NCI-H2107 treated with DMSO at 0.1 percent for 48 hours (cell line): ENCODE results near the gene CEP152.
A peak's percentile ranks its signal among the peaks of the same experiment; 100 is the strongest.
"Not testable (repeated sequence)": the region's sequence is repeated elsewhere in the genome, so short reads cannot be mapped to it uniquely, and the experiment has no call there.

ENCODE experiments used
- DNase-seq: peaks from one replicate; lab custom pipeline; 2025; ENCODE audit not compliant: unreplicated experiment; lab: John Stamatoyannopoulos, UW

Gene CEP152

GRCh38 chr15:48805591-48805990, 5.3 kb downstream of the CEP152 start:
- no peak for DNase-seq

GRCh38 chr15:48803877-48804276, 7.0 kb downstream of the CEP152 start:
- no peak for DNase-seq

- DNase-seq, result no peak
These were observed 8.0 kb downstream of the CEP152 start for GRCh38 chr15:48802867-48803266.

DNA sequence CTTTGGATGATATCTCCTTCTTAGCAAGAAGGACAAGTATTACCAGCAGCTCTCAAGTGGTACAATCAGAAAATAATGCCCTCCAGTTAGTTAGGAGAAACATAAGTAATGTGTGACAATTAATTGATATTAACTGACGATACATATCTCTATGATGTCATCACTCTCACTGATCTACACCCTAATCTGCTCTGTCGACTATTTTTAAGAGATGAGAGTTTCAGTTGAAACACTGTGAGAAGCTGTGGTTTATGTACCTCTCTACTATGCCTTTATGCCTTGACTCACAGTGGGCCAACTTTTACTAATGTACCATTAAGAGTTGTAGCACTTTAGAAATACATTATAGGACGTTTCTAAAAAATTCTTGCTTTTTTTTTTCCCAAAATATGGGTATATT, 8.6 kb downstream of the CEP152 start:
- no peak for DNase-seq

GRCh38 chr15:48800811-48801455, 9.9 kb downstream of the CEP152 start:
- peak; percentile 47 for DNase-seq

DNA sequence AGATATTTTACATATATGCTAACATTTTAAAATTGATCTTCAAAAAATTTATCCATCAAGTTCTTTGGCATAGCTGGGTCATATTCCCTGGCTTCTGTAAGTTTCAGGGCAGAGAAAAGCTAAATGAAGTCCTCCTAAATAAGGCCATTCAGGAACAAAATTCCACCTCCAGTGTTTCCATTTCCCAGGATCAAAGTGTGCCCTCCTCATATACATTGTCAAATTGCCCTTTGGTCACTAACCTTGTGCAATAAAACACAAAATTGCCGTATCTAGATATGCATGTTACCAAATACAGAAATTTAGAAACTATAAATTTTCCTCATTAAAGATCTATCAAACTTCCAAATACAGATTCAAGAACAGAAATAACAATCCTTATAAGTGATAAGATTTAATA, 10.6 kb downstream of the CEP152 start:
- DNase-seq, result no peak

DNA sequence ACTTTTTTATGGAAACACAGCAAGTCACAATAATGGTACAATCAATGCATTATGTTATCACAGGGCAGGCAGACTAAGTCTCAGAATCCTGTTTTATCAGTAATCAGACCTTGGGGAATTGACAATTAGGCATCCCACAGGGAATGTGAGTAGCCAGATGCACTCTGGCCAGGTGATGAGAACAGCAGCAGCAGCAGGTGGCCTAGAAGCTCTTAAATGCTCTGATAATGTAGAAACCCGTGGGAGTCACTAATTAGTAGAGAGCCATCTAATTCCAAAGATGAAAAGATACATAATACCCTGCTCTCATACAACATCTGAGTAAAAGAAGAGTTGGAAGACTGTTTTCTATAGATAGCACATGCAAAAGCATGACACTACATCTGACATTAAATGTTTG, 12.6 kb downstream of the CEP152 start:
- DNase-seq, result peak; percentile 38

- DNase-seq, result no peak
These were observed 13.9 kb downstream of the CEP152 start for GRCh38 chr15:48796930-48797329.

DNA sequence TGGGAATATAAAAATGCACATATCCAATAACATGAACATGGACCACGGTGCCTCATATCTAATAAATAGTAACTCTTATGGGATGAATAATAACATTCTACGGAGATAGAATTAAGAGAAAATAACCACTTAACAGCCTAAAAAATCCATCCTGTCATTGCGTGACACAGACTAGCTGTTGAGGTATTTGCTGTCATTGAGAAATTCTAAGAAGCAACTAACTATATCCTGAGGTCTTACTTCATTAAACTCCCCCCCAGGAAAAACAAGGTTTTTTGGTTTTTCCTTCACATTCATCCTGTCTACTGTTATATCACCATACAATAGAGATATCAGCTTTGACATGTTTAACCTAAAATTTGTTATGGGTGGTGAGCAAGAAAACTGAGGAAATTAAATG, 14.3 kb downstream of the CEP152 start:
- no peak for DNase-seq

- DNase-seq, result no peak
These were observed 15.0 kb downstream of the CEP152 start for GRCh38 chr15:48795901-48796300.

- no peak for DNase-seq
These were observed 16.2 kb downstream of the CEP152 start for GRCh38 chr15:48794697-48795134.

- DNase-seq, result no peak
These were observed 18.5 kb downstream of the CEP152 start for GRCh38 chr15:48792408-48792807.

GRCh38 chr15:48790466-48791115, 20.3 kb downstream of the CEP152 start:
- not testable (repeated sequence) for DNase-seq

GRCh38 chr15:48785712-48786111, 25.2 kb downstream of the CEP152 start:
- DNase-seq, result no peak

DNA sequence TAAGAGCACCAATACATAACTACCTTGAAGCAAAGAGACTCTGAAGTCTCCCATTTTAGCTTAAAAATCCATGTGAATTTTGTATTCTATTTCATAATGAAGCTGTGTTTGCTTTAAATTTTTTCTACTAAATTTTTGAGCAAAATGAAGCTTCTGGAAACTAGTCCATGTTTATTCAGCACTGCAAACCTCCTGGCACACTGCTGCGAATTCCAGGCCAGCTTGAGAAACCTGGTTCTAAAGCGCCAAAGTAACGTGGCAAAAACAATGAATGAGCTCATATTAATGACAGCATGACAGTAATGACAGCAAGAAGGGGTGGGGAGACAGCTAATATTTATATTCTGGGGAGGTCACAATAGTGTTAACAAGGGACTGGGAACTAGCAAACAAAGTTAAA, 25.7 kb downstream of the CEP152 start:
- no peak for DNase-seq

GRCh38 chr15:48784756-48785155, 26.1 kb downstream of the CEP152 start:
- DNase-seq, result no peak

DNA sequence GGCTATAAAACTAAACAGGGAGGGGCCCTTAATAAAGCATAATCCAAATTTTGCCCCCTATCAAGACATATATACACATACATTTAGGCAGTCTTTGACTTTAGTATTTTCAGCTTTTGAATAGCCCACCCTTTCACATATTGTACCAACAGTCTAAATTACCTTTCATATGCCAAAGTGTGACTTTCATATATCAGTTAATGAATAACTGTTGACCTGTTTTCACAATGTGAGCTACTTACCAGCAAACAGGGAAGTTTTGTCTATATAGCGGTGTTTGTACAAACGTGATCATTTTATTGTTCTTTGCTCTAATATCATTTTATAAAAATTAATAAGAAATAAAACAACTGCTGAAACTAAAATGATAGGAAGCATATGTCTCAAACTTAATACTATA, 28.0 kb downstream of the CEP152 start:
- DNase-seq, result no peak

DNA sequence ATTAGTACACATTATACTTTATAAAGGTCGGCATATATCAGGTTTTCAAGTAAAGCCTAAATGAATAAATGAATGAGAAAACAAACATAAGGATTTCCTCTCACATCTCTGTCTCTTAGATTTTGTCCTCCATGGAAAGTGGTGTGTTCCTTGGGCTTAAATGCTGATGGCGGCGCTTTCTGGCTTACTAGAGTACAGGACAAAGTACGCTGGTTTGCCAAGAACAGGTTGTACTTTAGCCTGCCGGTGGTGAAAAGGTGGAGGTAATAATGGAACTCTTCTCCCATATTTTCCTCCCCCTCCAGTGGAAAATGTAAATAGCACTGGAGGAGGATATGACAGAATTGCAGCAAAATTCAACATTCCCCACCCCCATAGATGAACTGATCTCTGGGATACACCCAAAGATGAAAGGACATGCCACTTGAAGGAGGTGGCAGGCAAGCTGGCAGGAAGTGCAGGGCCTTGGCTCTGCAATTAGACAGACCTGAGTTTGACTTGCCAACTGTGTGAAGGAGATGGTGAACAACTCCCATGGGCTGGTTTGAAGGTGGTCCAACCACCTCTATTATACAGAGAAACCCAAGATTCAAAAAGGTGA, 29.3 kb downstream of the CEP152 start:
- DNase-seq, result no peak

GRCh38 chr15:48781017-48781416, 29.9 kb downstream of the CEP152 start:
- no peak for DNase-seq

DNA sequence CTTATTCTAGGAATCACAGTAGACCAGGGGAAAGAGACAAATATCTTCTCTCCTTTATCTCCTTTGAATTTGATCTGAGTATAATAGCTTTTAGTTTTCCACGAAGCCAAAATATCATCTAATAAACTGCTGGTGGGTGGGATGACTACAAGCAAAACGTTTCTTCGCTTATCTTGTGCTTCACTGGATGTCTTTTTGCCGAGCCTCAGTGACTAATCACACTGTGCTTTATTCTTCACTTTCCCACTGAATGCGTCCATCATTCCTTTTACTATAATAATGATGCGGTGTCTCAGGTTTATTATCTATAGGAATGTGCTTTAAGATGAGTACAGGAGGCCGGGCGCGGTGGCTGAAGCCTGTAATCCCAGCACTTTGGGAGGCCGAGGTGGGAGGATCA, 32.5 kb downstream of the CEP152 start:
- no peak for DNase-seq

DNA sequence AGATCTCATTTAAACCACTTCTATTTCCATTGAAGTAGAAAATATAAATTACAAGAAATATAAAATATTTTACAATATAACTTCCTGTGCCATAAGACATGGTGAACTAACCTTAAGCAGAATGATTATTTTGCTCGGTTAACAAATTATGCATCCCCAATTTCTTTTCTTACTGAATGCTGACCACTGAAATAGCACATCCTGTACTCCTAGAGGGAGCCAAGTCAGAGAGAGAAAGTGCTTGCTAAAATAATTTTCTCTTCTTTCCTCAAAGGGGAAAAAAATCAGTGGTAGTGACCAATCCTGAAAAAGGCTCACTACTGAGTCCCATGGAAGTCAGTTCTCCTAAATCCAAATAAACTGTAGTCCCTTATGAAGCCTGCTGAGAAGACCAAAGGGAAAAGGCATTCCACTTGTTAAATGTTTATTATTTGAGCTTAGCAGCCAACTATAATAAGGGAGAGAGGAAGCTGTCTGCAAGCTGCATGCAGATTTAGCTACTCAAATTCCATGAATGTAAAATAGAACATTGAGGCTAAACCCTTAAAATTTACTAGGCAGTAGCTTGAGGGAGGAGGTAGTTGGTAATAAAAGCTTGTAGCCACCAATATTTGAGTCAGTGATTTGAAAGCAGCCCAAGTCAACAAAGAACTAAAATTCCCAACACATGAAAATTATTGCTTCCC, 33.1 kb downstream of the CEP152 start:
- DNase-seq, result no peak

DNA sequence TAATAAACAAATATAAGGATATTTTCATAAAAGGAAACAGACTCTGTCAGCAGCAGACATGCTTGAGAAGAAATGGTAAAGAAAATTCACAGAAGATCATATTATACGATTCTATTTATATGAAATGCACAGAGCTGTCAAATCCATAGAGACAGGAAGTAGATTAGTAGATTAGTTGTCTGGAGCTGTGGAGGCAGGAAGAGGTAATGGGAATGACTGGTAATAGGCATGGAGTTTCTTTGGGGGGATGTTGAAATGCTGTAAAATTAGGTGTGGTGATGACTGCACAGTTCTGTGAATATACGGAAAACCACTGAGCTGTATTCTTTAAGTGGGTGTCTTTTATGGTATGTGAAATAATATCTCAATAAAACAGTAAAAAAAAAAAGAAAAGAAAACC, 35.3 kb downstream of the CEP152 start:
- DNase-seq, result no peak
